WTC11 (cell line): ENCODE results near the gene CNOT1.

Experiments used
- SMAD4 ChIP-seq: sonication (generic); formaldehyde crosslinking; IDR thresholded peaks from 2 replicates; pipeline ENCODE4 v1.8.0; 2022; ENCODE audit warnings: mild to moderate bottlenecking, missing genetic modification reagents
- ZNF121 ChIP-seq: sonication (generic); formaldehyde crosslinking; IDR thresholded peaks from 2 replicates; pipeline ENCODE4 v1.8.0; 2023; ENCODE audit warnings: missing genetic modification reagents
- TF ChIP-seq, protein P1 (sequence below): sonication (generic); formaldehyde crosslinking; IDR thresholded peaks from 2 replicates; pipeline ENCODE4 v1.8.1; 2022; ENCODE audit warnings: low read depth, missing genetic modification reagents, borderline replicate concordance

GRCh38 chr16:58518083-58518979 is 111.3 kb downstream of the CNOT1 start:
- TF ChIP-seq, protein P1, sequence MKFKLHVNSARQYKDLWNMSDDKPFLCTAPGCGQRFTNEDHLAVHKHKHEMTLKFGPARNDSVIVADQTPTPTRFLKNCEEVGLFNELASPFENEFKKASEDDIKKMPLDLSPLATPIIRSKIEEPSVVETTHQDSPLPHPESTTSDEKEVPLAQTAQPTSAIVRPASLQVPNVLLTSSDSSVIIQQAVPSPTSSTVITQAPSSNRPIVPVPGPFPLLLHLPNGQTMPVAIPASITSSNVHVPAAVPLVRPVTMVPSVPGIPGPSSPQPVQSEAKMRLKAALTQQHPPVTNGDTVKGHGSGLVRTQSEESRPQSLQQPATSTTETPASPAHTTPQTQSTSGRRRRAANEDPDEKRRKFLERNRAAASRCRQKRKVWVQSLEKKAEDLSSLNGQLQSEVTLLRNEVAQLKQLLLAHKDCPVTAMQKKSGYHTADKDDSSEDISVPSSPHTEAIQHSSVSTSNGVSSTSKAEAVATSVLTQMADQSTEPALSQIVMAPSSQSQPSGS (CRISPR knock-in tag) = no peak
- TF ChIP-seq ZNF121 = no peak
- no peak for TF ChIP-seq SMAD4 (CRISPR knock-in tag)
